Cardiac fibroblast (primary cell): ENCODE data around the gene TGFBRAP1.

Source experiments
- DNase-seq, 2 donors: peaks; one replicate each; pipeline versions ENCODE4 v3.0.0 to v3.0.0-alpha.2; 2010; ENCODE audit warnings: low read depth in 2 of 2
- H3K4me3 ChIP-seq, 2 donors: replicated peaks in 1 of 2; 1 replicate in 1 of 2; 2 replicates in 1 of 2; pipeline ENCODE4 v1.5.1; 2011; ENCODE audit warnings: low read depth in 2 of 2, low read length in 2 of 2, mild to moderate bottlenecking in 2 of 2, moderate library complexity in 1 of 2
- TF ChIP-seq, protein P1 (sequence below): IDR thresholded peaks from one replicate; pipeline ENCODE4 v1.5.1; 2011; ENCODE audit warnings: low read depth, mild to moderate bottlenecking, low read length, inconsistent platforms

Gene TGFBRAP1

DNA sequence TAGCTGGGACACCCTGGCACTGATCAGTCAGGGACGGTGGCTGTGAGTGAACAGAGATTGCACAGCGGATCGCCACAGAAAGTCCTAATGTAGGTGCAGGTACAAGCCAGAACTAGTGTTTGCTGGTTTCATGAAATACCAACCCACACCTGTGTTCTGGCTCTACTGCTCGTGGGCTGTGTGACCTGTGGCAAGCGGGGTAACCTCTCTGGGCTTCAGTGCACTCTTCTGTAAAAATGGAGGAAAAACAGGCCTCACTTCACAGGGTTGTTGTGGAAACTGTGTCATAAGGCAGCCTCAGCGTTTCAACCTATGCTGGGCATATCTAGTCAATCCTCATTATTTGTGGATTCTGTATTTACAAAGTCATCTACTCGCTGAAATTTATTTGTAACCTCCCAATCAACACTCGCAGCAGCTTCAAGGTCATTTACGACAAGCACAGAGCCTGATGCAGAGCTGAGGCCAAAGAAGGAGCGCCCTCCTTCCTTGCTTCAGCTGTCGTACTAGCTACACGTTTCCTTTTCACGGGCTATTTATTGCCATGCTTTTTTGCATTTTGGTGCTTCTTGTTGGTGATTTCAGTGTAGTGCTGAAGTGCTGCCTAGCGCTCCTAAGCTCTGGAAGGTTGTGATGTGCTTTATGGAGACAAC lies 58.0 kb downstream of the TGFBRAP1 start:
- no peak overlapping the region for H3K4me3 ChIP-seq
- TF ChIP-seq, protein P1, sequence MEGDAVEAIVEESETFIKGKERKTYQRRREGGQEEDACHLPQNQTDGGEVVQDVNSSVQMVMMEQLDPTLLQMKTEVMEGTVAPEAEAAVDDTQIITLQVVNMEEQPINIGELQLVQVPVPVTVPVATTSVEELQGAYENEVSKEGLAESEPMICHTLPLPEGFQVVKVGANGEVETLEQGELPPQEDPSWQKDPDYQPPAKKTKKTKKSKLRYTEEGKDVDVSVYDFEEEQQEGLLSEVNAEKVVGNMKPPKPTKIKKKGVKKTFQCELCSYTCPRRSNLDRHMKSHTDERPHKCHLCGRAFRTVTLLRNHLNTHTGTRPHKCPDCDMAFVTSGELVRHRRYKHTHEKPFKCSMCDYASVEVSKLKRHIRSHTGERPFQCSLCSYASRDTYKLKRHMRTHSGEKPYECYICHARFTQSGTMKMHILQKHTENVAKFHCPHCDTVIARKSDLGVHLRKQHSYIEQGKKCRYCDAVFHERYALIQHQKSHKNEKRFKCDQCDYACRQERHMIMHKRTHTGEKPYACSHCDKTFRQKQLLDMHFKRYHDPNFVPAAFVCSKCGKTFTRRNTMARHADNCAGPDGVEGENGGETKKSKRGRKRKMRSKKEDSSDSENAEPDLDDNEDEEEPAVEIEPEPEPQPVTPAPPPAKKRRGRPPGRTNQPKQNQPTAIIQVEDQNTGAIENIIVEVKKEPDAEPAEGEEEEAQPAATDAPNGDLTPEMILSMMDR, result no peak
- DNase-seq, result no peak

DNA sequence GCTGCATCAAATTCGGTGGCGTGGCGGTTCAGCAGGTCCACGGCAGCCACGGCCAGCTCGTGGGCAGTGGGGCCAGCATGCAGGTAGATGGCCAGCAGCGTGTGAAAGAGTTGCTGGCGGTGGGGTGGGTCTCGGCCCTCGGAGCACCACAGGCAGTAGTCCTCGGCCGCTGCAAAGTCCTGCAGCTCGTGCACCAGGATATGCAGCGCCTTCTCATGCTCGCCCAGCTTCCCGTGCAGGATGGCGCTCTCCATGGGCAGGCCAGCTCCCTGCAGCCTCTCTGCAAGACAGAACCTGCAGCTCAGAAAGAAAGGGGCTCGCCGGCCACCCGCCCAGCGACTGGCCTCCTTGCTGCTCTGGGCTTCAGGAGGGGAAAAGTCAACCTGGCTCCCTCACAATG lies 60.1 kb downstream of the TGFBRAP1 start:
- DNase-seq, result no peak

DNA sequence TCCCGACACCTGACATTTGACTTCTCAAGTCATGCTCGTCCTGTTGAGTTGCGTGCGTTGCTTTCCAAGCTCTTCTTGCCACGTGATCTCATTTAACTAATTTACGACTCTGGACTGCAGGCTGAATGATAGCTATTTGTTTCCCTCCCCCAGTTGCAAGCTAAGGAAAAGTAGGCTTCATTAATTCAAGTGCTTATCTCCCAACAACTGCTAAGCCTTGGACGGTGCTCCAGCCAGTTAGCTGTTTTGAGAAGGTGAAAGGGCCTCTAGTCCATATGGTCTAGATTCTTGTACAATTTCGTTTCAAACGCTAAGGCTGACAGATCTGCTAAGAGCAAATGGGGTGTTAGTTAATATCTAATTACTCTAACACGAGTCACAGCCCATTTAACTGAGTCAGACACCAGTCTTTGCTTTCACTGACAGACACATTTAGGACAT lies 66.9 kb downstream of the TGFBRAP1 start:
- no peak for DNase-seq
- H3K4me3 ChIP-seq, result no peak overlapping the region
- TF ChIP-seq, protein P1, result no peak

More for the DNA sequence above, 60.1 kb downstream of the TGFBRAP1 start:
- TF ChIP-seq, protein P1, result no peak
- no peak overlapping the region for H3K4me3 ChIP-seq

DNA sequence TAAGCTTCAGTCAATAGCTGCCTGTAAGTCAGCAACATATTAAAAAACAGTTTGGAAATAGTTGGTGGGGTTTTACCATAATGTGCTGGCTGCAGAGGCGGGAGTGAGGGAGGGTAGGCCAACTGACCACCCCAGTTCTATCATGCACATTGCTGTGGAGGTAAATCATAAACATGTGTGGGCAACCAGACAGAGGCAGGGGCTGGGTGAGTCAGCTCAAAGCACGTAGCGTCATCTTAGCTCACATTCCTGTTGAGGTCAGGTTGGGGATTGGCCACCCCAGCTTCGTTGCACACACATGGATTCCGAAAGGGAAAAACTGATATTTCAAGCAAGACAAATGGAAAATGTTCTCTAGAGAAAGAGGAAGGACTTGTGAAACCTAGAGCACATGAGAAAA lies 68.5 kb downstream of the TGFBRAP1 start:
- TF ChIP-seq, protein P1, result no peak
- peak; percentile 80 to 83 for DNase-seq
- H3K4me3 ChIP-seq, result no peak overlapping the region

DNA sequence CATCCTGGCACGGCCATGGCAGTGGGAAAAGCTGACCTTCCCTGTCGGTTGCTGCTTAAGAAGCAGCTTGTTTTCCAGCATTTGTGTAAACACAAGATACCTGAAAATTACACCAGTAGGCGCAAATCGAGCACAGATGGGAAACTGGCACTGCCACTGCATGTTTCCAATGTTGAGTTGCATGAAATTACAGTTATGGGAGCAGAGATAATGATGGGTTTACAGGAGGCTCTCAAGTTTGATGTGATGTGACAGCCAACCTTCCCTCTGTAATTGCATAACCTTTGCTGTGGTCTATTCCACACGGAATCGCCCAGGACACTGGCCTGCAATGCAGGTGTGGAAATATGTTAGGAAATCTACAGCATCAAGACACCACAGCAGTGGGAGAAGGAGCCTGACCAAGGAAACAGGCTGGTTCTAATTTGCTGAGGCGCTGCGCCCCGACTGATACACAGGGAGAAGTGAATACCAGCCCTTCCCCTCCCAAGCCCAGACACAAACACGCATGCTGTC lies 70.6 kb downstream of the TGFBRAP1 start:
- TF ChIP-seq, protein P1, result no peak
- DNase-seq, result no peak
- no peak overlapping the region for H3K4me3 ChIP-seq

DNA sequence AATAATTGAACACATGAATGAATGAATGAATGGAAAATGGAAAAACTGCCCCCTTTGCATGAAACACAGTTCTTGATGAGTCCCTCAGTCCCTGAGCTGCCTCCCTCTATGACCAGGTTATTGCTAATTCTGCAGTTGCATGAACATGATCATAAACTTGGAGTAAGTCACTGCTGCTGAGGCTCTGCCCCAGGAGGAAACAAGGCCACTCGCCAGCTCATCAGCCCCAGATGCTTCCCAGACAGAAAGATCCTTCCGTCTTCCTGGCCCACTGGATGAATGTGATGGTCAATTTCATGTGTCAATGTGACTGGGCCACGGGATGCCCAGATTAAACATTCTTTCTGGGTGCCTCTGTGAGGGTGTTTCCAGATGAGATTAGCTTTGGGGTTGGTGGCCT lies 71.6 kb downstream of the TGFBRAP1 start:
- H3K4me3 ChIP-seq, result no peak overlapping the region
- DNase-seq, result no peak
- TF ChIP-seq, protein P1, result no peak
